Pulmonary artery endothelial cell (primary cell): ENCODE measurements around the gene PSMC2. TPM values are rescaled to one million over a fixed set of nuclear protein-coding genes. Genes with fewer than 3 reads are reported as not detected.
A peak's percentile ranks its signal among the peaks of the same experiment; 100 is the strongest.

Source experiments
- DNase-seq: peaks from one replicate; pipeline ENCODE4 v3.0.0-alpha.2; 2011; ENCODE audit warnings: low read depth, low spot score
- total RNA-seq: library from RNA; depleted of rRNA; stranded (reverse); fragments of >200 nt; gene quantifications from 2 replicates; pipeline ENCODE4 v1.2.3, GENCODE V29; 2014

PSMC2 gene
- total RNA-seq = 231 and 360 TPM in 2 replicates

DNA sequence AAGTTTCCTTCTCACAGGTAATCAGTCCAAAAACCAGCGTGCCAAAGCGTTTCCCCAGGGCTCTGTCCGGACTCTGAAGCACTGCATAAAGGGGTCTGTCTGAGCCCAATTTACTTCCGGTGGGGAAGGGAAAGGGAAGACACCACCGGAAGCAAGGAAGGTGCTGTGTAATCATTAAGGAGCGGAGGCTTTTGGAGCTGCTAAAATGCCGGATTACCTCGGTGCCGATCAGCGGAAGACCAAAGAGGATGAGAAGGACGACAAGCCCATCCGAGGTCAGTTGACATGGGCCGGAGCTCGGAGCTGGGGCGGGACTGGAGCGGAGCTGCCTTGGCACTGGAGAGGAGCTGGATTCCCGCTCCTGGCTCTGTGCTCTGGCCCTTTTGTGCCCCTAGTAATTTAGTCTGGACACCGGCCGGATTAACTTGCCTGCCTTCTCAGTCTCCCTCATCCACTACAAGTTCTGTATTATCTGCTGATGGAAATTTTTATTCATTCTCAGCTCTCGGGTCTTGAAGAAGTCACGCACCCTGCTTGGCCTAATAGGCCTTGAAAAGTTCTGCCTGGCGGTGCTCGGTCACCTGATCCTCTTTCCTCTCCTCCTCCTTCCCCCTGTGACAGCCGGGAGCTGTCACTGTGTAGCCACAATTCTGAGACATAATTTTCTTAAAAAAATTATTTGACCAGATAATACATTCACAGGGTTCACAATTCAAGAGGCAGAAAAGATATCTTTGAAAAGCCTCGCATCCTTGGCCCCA is at the start of gene PSMC2:
PSMC2 (plus strand) TSS at position 137 of the 761 bp plus-strand sequence; CDS start at position 206, 69 bp downstream.
- DNase-seq = peak; percentile 63

DNA sequence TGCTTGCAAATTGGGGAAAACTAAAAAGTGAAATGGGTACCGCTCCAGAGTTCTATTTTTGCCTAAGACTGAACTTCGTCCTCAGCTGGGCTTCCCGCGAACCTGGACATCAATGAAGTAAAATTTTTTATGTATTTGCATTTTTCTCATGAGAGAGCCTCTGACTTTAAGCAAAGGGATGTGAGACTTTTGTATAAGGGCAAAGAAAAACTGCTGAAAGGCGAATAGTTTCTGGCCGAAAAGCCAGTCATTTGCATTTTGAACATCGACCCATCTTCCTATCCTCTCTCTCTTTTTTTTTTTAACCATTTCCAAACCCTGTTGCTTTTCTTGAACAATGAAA is 49.6 kb upstream of the PSMC2 start:
- DNase-seq = no peak

DNA sequence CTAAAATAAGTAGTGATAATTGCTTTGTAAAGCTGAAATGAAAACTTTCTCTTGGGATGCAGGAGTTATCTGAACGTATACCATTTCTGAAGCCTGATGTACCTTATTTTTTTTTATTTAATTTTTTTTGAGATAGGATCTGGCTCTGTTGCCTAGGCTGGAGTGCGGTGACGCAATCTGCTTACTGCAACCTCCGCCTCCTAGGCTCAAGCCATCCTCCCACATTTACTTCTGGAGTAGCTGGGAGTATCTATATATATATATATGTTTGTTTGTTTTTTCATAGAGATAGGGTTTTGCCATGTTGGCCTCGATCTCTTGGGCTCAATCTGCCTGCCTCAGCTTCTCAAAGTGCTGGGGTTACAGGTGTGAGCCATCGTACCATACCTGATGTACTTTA is 47.8 kb upstream of the PSMC2 start:
- no peak for DNase-seq

- no peak for DNase-seq
Measured at GRCh38 chr7:103301441-103301840, 46.0 kb upstream of the PSMC2 start.

- no peak for DNase-seq
Measured at GRCh38 chr7:103307503-103308231, 39.8 kb upstream of the PSMC2 start.

- no peak for DNase-seq
Measured at GRCh38 chr7:103314852-103315251, 32.6 kb upstream of the PSMC2 start.

- DNase-seq = no peak
Measured at GRCh38 chr7:103316380-103316941, 31.0 kb upstream of the PSMC2 start.

GRCh38 chr7:103317009-103317408 is 30.4 kb upstream of the PSMC2 start:
- DNase-seq = no peak

GRCh38 chr7:103325744-103326143 is 21.7 kb upstream of the PSMC2 start:
- DNase-seq = no peak

DNA sequence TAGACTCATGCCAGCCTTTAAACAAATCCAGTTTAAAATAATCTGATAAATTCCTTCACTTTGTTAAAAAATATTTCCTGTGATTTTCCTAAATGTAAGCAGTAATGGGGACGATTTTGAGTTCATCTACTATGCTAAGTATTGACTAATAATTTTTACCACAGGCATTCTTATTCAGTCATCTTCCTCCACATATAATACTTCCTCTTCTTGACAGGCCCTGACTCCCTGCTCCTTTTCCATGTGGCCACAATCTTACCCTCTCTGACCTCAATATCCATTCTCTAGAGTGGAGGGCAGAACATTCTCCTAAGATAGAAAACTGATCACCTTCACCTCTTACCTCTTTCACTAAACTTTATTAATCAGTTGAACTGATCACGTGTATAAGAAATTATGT is 10.7 kb upstream of the PSMC2 start:
- DNase-seq = no peak

GRCh38 chr7:103338864-103339263 is 8.6 kb upstream of the PSMC2 start:
- DNase-seq = no peak

DNA sequence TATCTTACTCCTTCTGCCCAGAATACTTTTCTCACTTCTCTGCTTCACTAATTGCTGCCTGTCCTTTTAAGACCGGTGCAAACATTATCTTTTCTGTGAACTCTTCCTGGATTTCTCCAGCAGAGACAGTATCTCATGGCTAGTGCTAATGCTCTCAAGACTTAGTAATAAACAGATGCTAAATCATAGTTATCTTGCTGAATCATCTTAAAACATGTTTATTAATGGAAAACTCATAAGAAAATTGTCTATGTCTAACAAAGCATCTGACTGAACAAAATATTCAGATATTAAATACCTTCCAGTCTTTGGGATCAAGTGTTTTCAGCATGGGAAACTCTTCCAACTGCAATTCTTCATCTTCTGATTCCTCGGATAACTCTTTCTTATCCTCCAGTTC is 6.0 kb upstream of the PSMC2 start:
- no peak for DNase-seq

GRCh38 chr7:103343332-103343731 is 4.1 kb upstream of the PSMC2 start:
- no peak for DNase-seq

GRCh38 chr7:103343758-103344452 is 3.5 kb upstream of the PSMC2 start:
- no peak for DNase-seq

GRCh38 chr7:103344453-103345149 is 2.8 kb upstream of the PSMC2 start, which contains the start of gene DNAJC2:
Gene DNAJC2 (minus strand): TSS chr7:103344767. CDS start chr7:103344622, 145 bp downstream.
- peak; percentile 72 for DNase-seq

DNA sequence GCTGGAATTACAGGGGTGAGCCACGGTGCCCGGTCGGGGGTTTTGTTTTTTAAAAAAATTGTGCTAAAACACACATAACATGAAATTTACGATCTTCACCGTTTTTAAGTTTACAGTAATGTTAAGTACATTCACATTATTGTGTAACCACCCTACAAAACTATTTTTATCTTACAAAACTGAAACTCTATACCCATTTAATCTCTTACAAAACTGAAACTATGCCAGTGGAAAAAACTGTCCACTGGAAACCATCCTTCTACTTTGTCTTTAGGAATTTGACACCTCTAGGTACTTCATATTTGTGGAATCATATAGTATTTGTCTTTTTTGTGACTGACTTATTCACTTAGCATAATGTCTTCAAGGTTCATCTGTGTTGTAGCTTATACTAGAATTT is 1.0 kb upstream of the PSMC2 start:
- no peak for DNase-seq

- no peak for DNase-seq
Measured at GRCh38 chr7:103348452-103348851, 1.0 kb downstream of the PSMC2 start.

DNA sequence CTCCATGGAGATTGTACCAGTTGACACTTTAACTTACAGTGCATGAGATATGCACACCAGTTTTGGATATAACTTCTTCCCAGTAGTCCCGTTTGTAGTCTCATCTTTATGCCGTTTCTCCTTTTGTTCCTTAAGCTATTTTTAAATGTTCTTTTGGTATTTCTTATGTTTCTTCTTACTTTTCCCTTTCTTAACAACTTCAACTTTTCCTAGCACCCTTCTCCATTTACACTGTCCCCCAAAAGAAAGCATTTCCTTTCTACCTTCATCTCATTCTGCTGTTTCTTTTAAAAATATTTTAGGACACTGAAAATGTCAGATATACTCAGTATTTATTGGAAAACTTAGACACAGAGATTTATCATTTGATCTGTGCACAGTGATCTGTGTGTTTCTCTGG is 1.5 kb downstream of the PSMC2 start:
- DNase-seq = no peak

GRCh38 chr7:103349805-103350204 is 2.4 kb downstream of the PSMC2 start:
- DNase-seq = no peak

GRCh38 chr7:103369432-103369831 is 22.0 kb downstream of the PSMC2 start:
- no peak for DNase-seq
